H1 (cell line): Measurements from ENCODE around the gene ADGRG7. TPM values are rescaled to one million over a fixed set of nuclear protein-coding genes. Genes with fewer than 3 reads are reported as not detected.

Experiments used
- CTCF ChIA-PET: fragments of 300-600 bp; sonication (Branson Sonifier 250); formaldehyde crosslinking; loops from one replicate; lab custom pipeline; 2021; ENCODE audit not compliant: partially characterized antibody; lab: Charles Lee
- POLR2A ChIA-PET: fragments of 300-600 bp; sonication (Branson Sonifier 250); formaldehyde crosslinking; loops from one replicate; lab custom pipeline; 2021; ENCODE audit warnings: inconsistent platforms; ENCODE audit not compliant: partially characterized antibody; lab: Charles Lee
- DNase-seq, 2 experiments: peaks; one replicate each; pipeline versions ENCODE4 v3.0.0 to v3.0.0-alpha.2; 2010 to 2022; ENCODE audit warnings: low spot score in 2 of 2, low read depth in 1 of 2, mixed read lengths in 1 of 2
- FAIRE-seq: peaks from 2 replicates; lab custom pipeline; 2011; peaks lifted over from hg19 to GRCh38; lab: Jason Lieb, UNC
- H2AFZ ChIP-seq: 2 replicates; pipeline ENCODE4 v1.8.1; 2012; ENCODE audit warnings: low read length, inconsistent platforms
- H2AK5ac ChIP-seq: 2 replicates; pipeline ENCODE4 v1.6.1; 2013; ENCODE audit warnings: low read depth, low read length
- H2BK120ac ChIP-seq: replicated peaks from 2 replicates; pipeline ENCODE3; 2013; ENCODE audit warnings: low read depth, low read length, inconsistent platforms
- H2BK12ac ChIP-seq: 2 replicates; pipeline ENCODE4 v1.6.1; 2013; ENCODE audit warnings: low read depth, low read length
- H2BK15ac ChIP-seq: 2 replicates; pipeline ENCODE4 v1.6.1; 2013; ENCODE audit warnings: low read length
- H2BK20ac ChIP-seq: 2 replicates; pipeline ENCODE4 v1.6.1; 2013; ENCODE audit warnings: low read length
- H2BK5ac ChIP-seq: 2 replicates; pipeline ENCODE4 v1.6.1; 2013; ENCODE audit warnings: low read depth, low read length
- H3K14ac ChIP-seq: 2 replicates; pipeline ENCODE4 v1.6.1; 2013; ENCODE audit warnings: inconsistent platforms; ENCODE audit not compliant: insufficient read length
- H3K18ac ChIP-seq: 2 replicates; pipeline ENCODE4 v1.6.1; 2013; ENCODE audit warnings: low read length; ENCODE audit errors: extremely low read depth
- H3K23ac ChIP-seq: 2 replicates; pipeline ENCODE4 v1.6.1; 2013; ENCODE audit warnings: inconsistent platforms; ENCODE audit not compliant: insufficient read length
- H3K23me2 ChIP-seq: 2 replicates; pipeline ENCODE4 v1.6.1; 2013; ENCODE audit warnings: low read depth, low read length
- H3K27ac ChIP-seq: 2 replicates; pipeline ENCODE4 v1.6.1; 2011; ENCODE audit warnings: low read depth, low read length, inconsistent platforms
- H3K27me3 ChIP-seq, 4 experiments: replicated peaks in 1 of 4; 1 replicate in 1 of 4; 2 replicates in 3 of 4; pipeline versions ENCODE4 v1.6.1 to v1.8.1; 2011 to 2013; ENCODE audit warnings: low read length in 3 of 4, mild to moderate bottlenecking in 3 of 4, inconsistent platforms in 2 of 4, mixed read lengths in 2 of 4, moderate library complexity in 1 of 4; ENCODE audit not compliant: control insufficient read depth in 3 of 4, insufficient read depth in 3 of 4; ENCODE audit errors: extremely low read depth in 1 of 4
- H3K36me3 ChIP-seq, 4 experiments: 2 replicates each; pipeline versions ENCODE4 v1.6.1 to v1.8.1; 2011 to 2013; ENCODE audit warnings: mild to moderate bottlenecking in 4 of 4, low read length in 3 of 4, moderate library complexity in 2 of 4, control low read depth in 1 of 4, inconsistent platforms in 1 of 4; ENCODE audit not compliant: insufficient read depth in 4 of 4, control insufficient read depth in 2 of 4
- H3K4ac ChIP-seq: replicated peaks from 2 replicates; pipeline ENCODE3; 2013; ENCODE audit warnings: low read length, low read depth, mixed read lengths, inconsistent platforms; ENCODE audit not compliant: insufficient read length
- H3K4me1 ChIP-seq, 4 experiments: replicated peaks in 1 of 4; 1 replicate in 1 of 4; 2 replicates in 3 of 4; pipeline versions ENCODE4 v1.6.1 to v1.8.1; 2011 to 2013; ENCODE audit warnings: low read length in 3 of 4, inconsistent platforms in 2 of 4, mixed read lengths in 1 of 4; ENCODE audit not compliant: insufficient read depth in 4 of 4, control insufficient read depth in 3 of 4
- H3K4me2 ChIP-seq, 2 experiments: 2 replicates each; pipeline versions ENCODE4 v1.6.1 to v1.8.1; 2011 to 2013; ENCODE audit warnings: low read depth in 2 of 2, low read length in 2 of 2, control low read depth in 1 of 2, inconsistent platforms in 1 of 2, mild to moderate bottlenecking in 1 of 2; ENCODE audit not compliant: insufficient read depth in 1 of 2
- H3K4me3 ChIP-seq, 4 experiments: fragments of 200-600, 300-600 bp in 1 of 4; sonication (generic), shearing (Covaris generic), sonication (Bioruptor Twin) in 1 of 4; 2 replicates each; pipeline versions ENCODE4 v1.5.1 to v1.8.1; 2011 to 2016; ENCODE audit warnings: low read length in 4 of 4, low read depth in 3 of 4, control low read depth in 2 of 4, inconsistent platforms in 2 of 4, mild to moderate bottlenecking in 2 of 4, mixed read lengths in 1 of 4, moderate library complexity in 1 of 4; ENCODE audit not compliant: insufficient read depth in 2 of 4; ENCODE audit errors: extremely low read depth in 1 of 4
- H3K56ac ChIP-seq: replicated peaks from 2 replicates; pipeline ENCODE3; 2013; ENCODE audit warnings: low read depth, mild to moderate bottlenecking, mixed read lengths, low read length, inconsistent platforms; ENCODE audit not compliant: insufficient read length
- H3K79me1 ChIP-seq: 2 replicates; pipeline ENCODE4 v1.6.1; 2013; ENCODE audit warnings: low read depth, low read length, control low read depth
- H3K79me2 ChIP-seq, 2 experiments: 2 replicates each; pipeline versions ENCODE4 v1.6.1 to v1.8.1; 2012 to 2013; ENCODE audit warnings: low read length in 2 of 2, mild to moderate bottlenecking in 2 of 2, inconsistent platforms in 1 of 2; ENCODE audit not compliant: insufficient read depth in 2 of 2, control insufficient read depth in 1 of 2
- H3K9ac ChIP-seq, 4 experiments: replicated peaks in 1 of 4; 1 replicate in 1 of 4; 2 replicates in 3 of 4; pipeline versions ENCODE4 v1.6.1 to v1.8.1; 2011 to 2013; ENCODE audit warnings: low read depth in 3 of 4, low read length in 3 of 4, control low read depth in 2 of 4, mild to moderate bottlenecking in 2 of 4, moderate library complexity in 2 of 4, inconsistent platforms in 1 of 4; ENCODE audit errors: extremely low read depth in 1 of 4
- H3K9me3 ChIP-seq, 2 experiments: 2 replicates each; pipeline versions ENCODE4 v1.6.1 to v1.8.1; 2012 to 2013; ENCODE audit warnings: mild to moderate bottlenecking in 2 of 2, moderate library complexity in 2 of 2, control low read depth in 1 of 2, inconsistent platforms in 1 of 2, low read depth in 1 of 2, low read length in 1 of 2, mixed read lengths in 1 of 2; ENCODE audit not compliant: insufficient read depth in 2 of 2
- H4K20me1 ChIP-seq, 2 experiments: replicated peaks in 1 of 2; 2 replicates each; pipeline versions ENCODE3 to v1.8.1; 2011 to 2013; ENCODE audit warnings: inconsistent platforms in 2 of 2, low read length in 2 of 2, mild to moderate bottlenecking in 1 of 2; ENCODE audit not compliant: insufficient read depth in 2 of 2, control insufficient read depth in 1 of 2
- H4K5ac ChIP-seq: 2 replicates; pipeline ENCODE4 v1.6.1; 2013; ENCODE audit warnings: low read length, low read depth, mixed read lengths, inconsistent platforms; ENCODE audit not compliant: insufficient read length
- H4K8ac ChIP-seq: 2 replicates; pipeline ENCODE4 v1.8.0; 2013; ENCODE audit warnings: mild to moderate bottlenecking, moderate library complexity, low read length, inconsistent platforms; ENCODE audit not compliant: insufficient read depth; ENCODE audit errors: extremely low read depth
- H4K91ac ChIP-seq: replicated peaks from 2 replicates; pipeline ENCODE3; 2013; ENCODE audit warnings: low read length, mixed read lengths, inconsistent platforms; ENCODE audit not compliant: insufficient read length
- ATF3 ChIP-seq: IDR thresholded peaks from 2 replicates; pipeline ENCODE4 v1.6.1; 2011; ENCODE audit warnings: low read depth, mild to moderate bottlenecking, low read length; ENCODE audit not compliant: insufficient read depth
- BACH1 ChIP-seq: IDR thresholded peaks from 2 replicates; pipeline ENCODE4 v1.6.1; 2012; ENCODE audit warnings: low read length, improper control_type of control experiment
- CBX5 ChIP-seq: fragments of 300-800, 300-1000 bp; sonication (generic); IDR thresholded peaks from 2 replicates; pipeline ENCODE4 v1.7.1; 2016; ENCODE audit warnings: antibody characterized with exemption, low read length, low read depth
- JUND ChIP-seq: IDR thresholded peaks from 2 replicates; pipeline ENCODE4 v1.6.1; 2011; ENCODE audit warnings: mild to moderate bottlenecking, improper control_type of control experiment, low read length
- KDM4A ChIP-seq: IDR thresholded peaks from one replicate; pipeline ENCODE4 v1.7.1; 2012; ENCODE audit warnings: low read depth, mild to moderate bottlenecking, moderate library complexity, low read length, inconsistent platforms; ENCODE audit not compliant: severe bottlenecking
- RXRA ChIP-seq: IDR thresholded peaks from 2 replicates; pipeline ENCODE4 v1.6.1; 2011; ENCODE audit warnings: low read depth, mild to moderate bottlenecking, low read length, moderate library complexity; ENCODE audit not compliant: insufficient read depth
- SIN3A ChIP-seq, 2 experiments: IDR thresholded peaks in 1 of 2; conservative IDR thresholded peaks in 1 of 2; 2 replicates each; pipeline ENCODE4 v1.6.1; 2011 to 2012; ENCODE audit warnings: low read length in 2 of 2, improper control_type of control experiment in 1 of 2, low read depth in 1 of 2, mild to moderate bottlenecking in 1 of 2
- TAF7 ChIP-seq: optimal IDR thresholded peaks from 2 replicates; pipeline ENCODE3; 2011; ENCODE audit warnings: low read depth, mild to moderate bottlenecking, inconsistent platforms, low read length, moderate library complexity, borderline replicate concordance
- WGBS, 2 experiments: shearing (Covaris generic) in 1 of 2; methylation state at CpG; one replicate each; pipeline versions ENCODE4 v1.1.6 to v1.1.7; 2013 to 2015; ENCODE audit warnings: low lambda C conversion rate in 2 of 2, mixed read lengths in 2 of 2, inconsistent platforms in 1 of 2, low coverage in 1 of 2, missing lambda C conversion rate in 1 of 2; ENCODE audit not compliant: insufficient replicate concordance in 2 of 2, insufficient coverage in 1 of 2, insufficient read length in 1 of 2; ENCODE audit errors: extremely low coverage in 1 of 2, missing lambda C conversion rate in 1 of 2; 5-methylcytosine and 5-hydroxymethylcytosine counted together
- polyA plus RNA-seq, 7 experiments: library from polyadenylated mRNA; depleted of rRNA in 3 of 7; stranded (reverse) in 5 of 7; unstranded in 2 of 7; fragments of >200 nt in 5 of 7; fragments of 200-250 nt in 2 of 7; gene quantifications; 1 replicate in 5 of 7; 2 replicates in 1 of 7; 4 replicates in 1 of 7; pipeline versions ENCODE4 v1.2.1 to v1.2.3, GENCODE V29; 2011 to 2013; ENCODE audit warnings: missing spikeins in 2 of 7, mixed read lengths in 2 of 7
- total RNA-seq: library from RNA; stranded (reverse); fragmentation: NEBNext Ultra II Directional; extraction: Animal tissue kit (Norgen Biotek cat#: 25700); gene quantifications from 2 replicates; pipeline ENCODE4 v1.2.1, GENCODE V29; 2021
- TF ChIP-seq, protein P1 (sequence below), 3 experiments: IDR thresholded peaks; 1 replicate in 2 of 3; 2 replicates in 1 of 3; pipeline versions ENCODE4 v1.5.1 to v1.6.1; 2011; ENCODE audit warnings: low read length in 3 of 3, mild to moderate bottlenecking in 3 of 3, inconsistent platforms in 2 of 3, low read depth in 1 of 3, moderate library complexity in 1 of 3; ENCODE audit not compliant: insufficient read depth in 1 of 3; ENCODE audit errors: control extremely low read depth in 1 of 3

The ADGRG7 gene
- total and polyA plus RNA-seq, 2 of the 8 experiments (the other 6 are each of a cell fraction or from before 2014, with no cell fraction given): not detected

- no peak overlapping the region for H3K4ac ChIP-seq
- H3K4me1 ChIP-seq: peaks cover 0 to 5% (median 2%) of the 10 kb centered on the region in 4 experiments; a peak in 2 of 7 replicates
- no peaks in the 10 kb centered on the region for H3K9me3 ChIP-seq
- ChIA-PET CTCF (interaction anchor here (0.7 to 2.3 kb wide), 6 partner anchors 9 to 813 kb away, joined by 3 to 9 read pairs (median 4); no protein-coding TSS in a partner anchor), POLR2A (interaction anchor here (0.8 to 2.7 kb wide), 4 partner anchors 9 to 316 kb away, joined by 3 to 14 read pairs (median 6); partner anchors contain the start of gene TFG)
- no peak overlapping the region for H3K4me3 ChIP-seq
- H3K27me3 ChIP-seq: no peaks in the 10 kb centered on the region
- H3K14ac ChIP-seq: no peak overlapping the region
- no peak overlapping the region for H3K27ac ChIP-seq
- no peak overlapping the region for H3K18ac ChIP-seq
- no peak for FAIRE-seq
- H4K5ac ChIP-seq: no peak overlapping the region
- no peak overlapping the region for H2BK15ac ChIP-seq
- H3K79me1 ChIP-seq: no peaks in the 10 kb centered on the region
- H3K23ac ChIP-seq: no peak overlapping the region
- no peak overlapping the region for H4K8ac ChIP-seq
- H3K79me2 ChIP-seq: peaks cover 0 to 41% of the 10 kb centered on the region in 2 experiments; a peak in 2 of 4 replicates
- WGBS, 2 experiments: 92% methylated on average over 1 of the region's 1 CpG; no CpG with 5 or more reads in 1 of the 2 experiments
- H2BK5ac ChIP-seq: no peak overlapping the region
- no peak for DNase-seq
- no peak overlapping the region for H3K9ac ChIP-seq
- H3K56ac ChIP-seq: no peak overlapping the region
- no peak overlapping the region for H2BK12ac ChIP-seq
- peaks cover 1 to 2% of the 10 kb centered on the region in 2 experiments for H4K20me1 ChIP-seq
- no peak overlapping the region for H2BK120ac ChIP-seq
- H3K4me2 ChIP-seq: no peak overlapping the region
- no peak overlapping the region for H2AK5ac ChIP-seq
- no peak overlapping the region for H4K91ac ChIP-seq
- H3K36me3 ChIP-seq: peaks cover 2 to 47% (median 10%) of the 10 kb centered on the region in 4 experiments; a peak in 6 of 8 replicates
- no peak overlapping the region for H2BK20ac ChIP-seq
- no peaks in the 10 kb centered on the region for H3K23me2 ChIP-seq
- no peak overlapping the region for H2AFZ ChIP-seq
- TF ChIP-seq JUND (no peak), BACH1 (no peak), KDM4A (no peak), CBX5 (no peak), ATF3 (no peak), RXRA (no peak), SIN3A (conservative IDR thresholded peaks at IDR 0.05 in 1 of 2, IDR thresholded peaks at IDR 0.05 in 1 of 2; ENCODE audit: low read depth in 1 of 2, low read length in 2 of 2) (no peak), TAF7 (no peak)
- TF ChIP-seq, protein P1, sequence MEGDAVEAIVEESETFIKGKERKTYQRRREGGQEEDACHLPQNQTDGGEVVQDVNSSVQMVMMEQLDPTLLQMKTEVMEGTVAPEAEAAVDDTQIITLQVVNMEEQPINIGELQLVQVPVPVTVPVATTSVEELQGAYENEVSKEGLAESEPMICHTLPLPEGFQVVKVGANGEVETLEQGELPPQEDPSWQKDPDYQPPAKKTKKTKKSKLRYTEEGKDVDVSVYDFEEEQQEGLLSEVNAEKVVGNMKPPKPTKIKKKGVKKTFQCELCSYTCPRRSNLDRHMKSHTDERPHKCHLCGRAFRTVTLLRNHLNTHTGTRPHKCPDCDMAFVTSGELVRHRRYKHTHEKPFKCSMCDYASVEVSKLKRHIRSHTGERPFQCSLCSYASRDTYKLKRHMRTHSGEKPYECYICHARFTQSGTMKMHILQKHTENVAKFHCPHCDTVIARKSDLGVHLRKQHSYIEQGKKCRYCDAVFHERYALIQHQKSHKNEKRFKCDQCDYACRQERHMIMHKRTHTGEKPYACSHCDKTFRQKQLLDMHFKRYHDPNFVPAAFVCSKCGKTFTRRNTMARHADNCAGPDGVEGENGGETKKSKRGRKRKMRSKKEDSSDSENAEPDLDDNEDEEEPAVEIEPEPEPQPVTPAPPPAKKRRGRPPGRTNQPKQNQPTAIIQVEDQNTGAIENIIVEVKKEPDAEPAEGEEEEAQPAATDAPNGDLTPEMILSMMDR (IDR thresholded peaks at IDR 0.05; ENCODE audit: control extremely low read depth in 1 of 3, insufficient read depth in 1 of 3, low read depth in 1 of 3, low read length in 3 of 3): no peak
Measured at GRCh38 chr3:100726706-100727105, 117.3 kb downstream of the ADGRG7 start.
